DOHH2 (cell line): ENCODE measurements around the gene XRCC4.

Source experiments
- EZH2phosphoT487 ChIP-seq: fragments of 200-600 bp; sonication (generic); IDR thresholded peaks from 2 replicates; pipeline ENCODE4 v1.6.1; 2017; ENCODE audit warnings: borderline replicate concordance, mild to moderate bottlenecking, antibody characterized with exemption, low read length, moderate library complexity, mixed read lengths
- TF ChIP-seq, protein P1 (sequence below): fragments of 200-600 bp; sonication (generic); IDR thresholded peaks from one replicate; pipeline ENCODE4 v1.5.1; 2014; ENCODE audit warnings: antibody characterized with exemption, mild to moderate bottlenecking, low read depth, low read length; ENCODE audit not compliant: poor library complexity, severe bottlenecking

DNA sequence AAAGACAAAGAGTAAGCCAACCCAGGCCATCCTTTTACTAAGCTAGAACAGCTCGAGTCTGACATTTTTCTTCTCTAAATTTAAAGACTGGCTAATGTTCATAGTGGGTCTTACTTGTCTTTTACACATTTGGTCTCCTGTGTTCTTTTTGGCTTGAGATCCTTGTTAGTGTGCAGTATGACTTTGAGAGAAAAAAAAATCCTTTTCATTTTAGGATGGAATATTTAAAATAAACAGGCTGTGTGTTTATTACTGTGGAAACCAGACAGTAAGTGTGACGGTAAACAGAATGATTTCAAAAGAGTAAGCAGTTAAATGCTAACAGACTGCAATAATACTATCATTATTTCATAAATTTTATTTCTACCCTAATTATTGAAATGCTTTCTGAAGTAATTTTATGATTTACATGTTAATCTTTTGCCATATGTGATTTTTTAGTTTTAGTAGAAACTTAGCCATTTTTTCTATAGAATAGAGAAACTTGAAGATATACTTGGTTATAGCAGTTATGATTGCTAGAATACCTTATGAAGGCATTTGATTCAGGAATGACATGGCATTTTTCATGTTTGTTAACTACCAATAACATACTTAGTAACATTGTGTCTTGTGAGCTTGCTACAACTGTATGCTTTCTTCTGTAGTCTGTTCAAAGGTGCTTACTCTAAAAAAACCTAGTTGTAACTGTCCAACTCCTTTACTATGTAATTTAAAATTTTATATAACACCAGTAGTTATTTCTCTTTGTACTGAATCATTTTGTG, 92.4 kb downstream of the XRCC4 start:
- TF ChIP-seq, protein P1, sequence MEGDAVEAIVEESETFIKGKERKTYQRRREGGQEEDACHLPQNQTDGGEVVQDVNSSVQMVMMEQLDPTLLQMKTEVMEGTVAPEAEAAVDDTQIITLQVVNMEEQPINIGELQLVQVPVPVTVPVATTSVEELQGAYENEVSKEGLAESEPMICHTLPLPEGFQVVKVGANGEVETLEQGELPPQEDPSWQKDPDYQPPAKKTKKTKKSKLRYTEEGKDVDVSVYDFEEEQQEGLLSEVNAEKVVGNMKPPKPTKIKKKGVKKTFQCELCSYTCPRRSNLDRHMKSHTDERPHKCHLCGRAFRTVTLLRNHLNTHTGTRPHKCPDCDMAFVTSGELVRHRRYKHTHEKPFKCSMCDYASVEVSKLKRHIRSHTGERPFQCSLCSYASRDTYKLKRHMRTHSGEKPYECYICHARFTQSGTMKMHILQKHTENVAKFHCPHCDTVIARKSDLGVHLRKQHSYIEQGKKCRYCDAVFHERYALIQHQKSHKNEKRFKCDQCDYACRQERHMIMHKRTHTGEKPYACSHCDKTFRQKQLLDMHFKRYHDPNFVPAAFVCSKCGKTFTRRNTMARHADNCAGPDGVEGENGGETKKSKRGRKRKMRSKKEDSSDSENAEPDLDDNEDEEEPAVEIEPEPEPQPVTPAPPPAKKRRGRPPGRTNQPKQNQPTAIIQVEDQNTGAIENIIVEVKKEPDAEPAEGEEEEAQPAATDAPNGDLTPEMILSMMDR: no peak
- TF ChIP-seq EZH2phosphoT487: no peak
